ENCODE measurements around the gene TADA3. TPM values are rescaled to one million over a fixed set of nuclear protein-coding genes. Genes with fewer than 3 reads are reported as not detected.

TADA3 gene
- polyA plus RNA-seq, 1 donor = 50.0 TPM

DNA sequence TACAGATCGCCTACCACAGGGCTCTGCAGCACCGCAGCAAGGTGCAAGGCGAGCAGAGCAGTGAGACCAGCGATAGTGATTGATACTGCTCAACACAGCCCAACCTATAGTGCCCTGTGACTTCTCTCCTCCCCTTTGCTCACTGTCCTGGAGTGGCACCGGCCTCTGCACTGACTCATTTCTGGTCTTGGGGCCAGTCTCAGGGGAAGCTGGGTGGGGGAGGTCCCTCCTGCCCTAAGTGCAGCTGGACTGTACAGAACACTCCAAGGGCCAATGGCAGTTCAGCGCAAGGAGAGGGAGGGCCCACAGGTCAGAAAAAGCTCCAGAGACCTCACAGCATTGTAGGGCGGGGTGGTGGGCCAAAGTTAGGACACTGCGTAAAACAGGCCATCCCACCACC is 45.0 kb downstream of the TADA3 start:
- WGBS (ENCODE audit: insufficient coverage, low lambda C conversion rate) = no CpG with 5 or more reads among the region's 8 CpGs
- Histone ChIP-seq H3K36me3 (ENCODE audit: control insufficient read depth, insufficient read depth, low read length) (peaks cover 69% of the 10 kb centered on the region), H3K9me3 (ENCODE audit: control insufficient read depth, low read depth, low read length) (no peaks in the 10 kb centered on the region), H3K4me3 (ENCODE audit: low read length) (no peak overlapping the region), H3K27me3 (ENCODE audit: control insufficient read depth, insufficient read depth, low read length) (no peaks in the 10 kb centered on the region), H3K27ac (ENCODE audit: low read length) (peak overlapping the region; percentile 65), H3K4me1 (ENCODE audit: control insufficient read depth, insufficient read depth, low read length) (peaks cover 6% of the 10 kb centered on the region)
- DNase-seq = peak; percentile 85 to 88

- peaks cover 6% of the 10 kb centered on the region for H3K4me1 ChIP-seq (ENCODE audit: control insufficient read depth, insufficient read depth, low read length)
- no peaks in the 10 kb centered on the region for H3K27me3 ChIP-seq (ENCODE audit: control insufficient read depth, insufficient read depth, low read length)
- H3K9me3 ChIP-seq (ENCODE audit: control insufficient read depth, low read depth, low read length) = no peaks in the 10 kb centered on the region
- H3K36me3 ChIP-seq (ENCODE audit: control insufficient read depth, insufficient read depth, low read length) = peaks cover 68% of the 10 kb centered on the region
- WGBS (ENCODE audit: insufficient coverage, low lambda C conversion rate) = no CpG with 5 or more reads among the region's 5 CpGs
- no peak for DNase-seq
- H3K4me3 ChIP-seq (ENCODE audit: low read length) = no peak overlapping the region
- H3K27ac ChIP-seq (ENCODE audit: low read length) = peak overlapping the region; percentile 61
Observed at GRCh38 chr3:9746330-9746729, 45.9 kb downstream of the TADA3 start.

- no CpG with 5 or more reads among the region's 12 CpGs for WGBS (ENCODE audit: insufficient coverage, low lambda C conversion rate)
- DNase-seq = no peak
- peaks cover 73% of the 10 kb centered on the region for H3K36me3 ChIP-seq (ENCODE audit: control insufficient read depth, insufficient read depth, low read length)
- H3K4me3 ChIP-seq (ENCODE audit: low read length) = no peak overlapping the region
- H3K27me3 ChIP-seq (ENCODE audit: control insufficient read depth, insufficient read depth, low read length) = no peaks in the 10 kb centered on the region
- no peaks in the 10 kb centered on the region for H3K9me3 ChIP-seq (ENCODE audit: control insufficient read depth, low read depth, low read length)
- H3K4me1 ChIP-seq (ENCODE audit: control insufficient read depth, insufficient read depth, low read length) = peaks cover 6% of the 10 kb centered on the region
- H3K27ac ChIP-seq (ENCODE audit: low read length) = no peak overlapping the region
Observed at GRCh38 chr3:9745521-9745920, 46.8 kb downstream of the TADA3 start.

GRCh38 chr3:9744162-9744561 is 48.1 kb downstream of the TADA3 start:
- Histone ChIP-seq H3K4me3 (ENCODE audit: low read length) (no peak overlapping the region), H3K4me1 (ENCODE audit: control insufficient read depth, insufficient read depth, low read length) (peaks cover 6% of the 10 kb centered on the region), H3K27me3 (ENCODE audit: control insufficient read depth, insufficient read depth, low read length) (no peaks in the 10 kb centered on the region), H3K9me3 (ENCODE audit: control insufficient read depth, low read depth, low read length) (no peaks in the 10 kb centered on the region), H3K36me3 (ENCODE audit: control insufficient read depth, insufficient read depth, low read length) (peaks cover 87% of the 10 kb centered on the region), H3K27ac (ENCODE audit: low read length) (no peak overlapping the region)
- no CpG with 5 or more reads among the region's 13 CpGs for WGBS (ENCODE audit: insufficient coverage, low lambda C conversion rate)
- no peak for DNase-seq

- Histone ChIP-seq H3K9me3 (ENCODE audit: control insufficient read depth, low read depth, low read length) (no peaks in the 10 kb centered on the region), H3K4me1 (ENCODE audit: control insufficient read depth, insufficient read depth, low read length) (peaks cover 4% of the 10 kb centered on the region), H3K36me3 (ENCODE audit: control insufficient read depth, insufficient read depth, low read length) (peaks cover 93% of the 10 kb centered on the region), H3K27me3 (ENCODE audit: control insufficient read depth, insufficient read depth, low read length) (no peaks in the 10 kb centered on the region), H3K4me3 (ENCODE audit: low read length) (no peak overlapping the region), H3K27ac (ENCODE audit: low read length) (no peak overlapping the region)
- WGBS (ENCODE audit: insufficient coverage, low lambda C conversion rate) = no CpG with 5 or more reads among the region's 18 CpGs
- DNase-seq = no peak
Observed at GRCh38 chr3:9743548-9743947, 48.7 kb downstream of the TADA3 start.

- Histone ChIP-seq H3K4me3 (ENCODE audit: low read length) (no peak overlapping the region), H3K27ac (ENCODE audit: low read length) (no peak overlapping the region), H3K27me3 (ENCODE audit: control insufficient read depth, insufficient read depth, low read length) (no peaks in the 10 kb centered on the region), H3K9me3 (ENCODE audit: control insufficient read depth, low read depth, low read length) (no peaks in the 10 kb centered on the region), H3K4me1 (ENCODE audit: control insufficient read depth, insufficient read depth, low read length) (no peaks in the 10 kb centered on the region), H3K36me3 (ENCODE audit: control insufficient read depth, insufficient read depth, low read length) (peaks cover 99% of the 10 kb centered on the region)
- no CpG with 5 or more reads among the region's 1 CpG for WGBS (ENCODE audit: insufficient coverage, low lambda C conversion rate)
- no peak for DNase-seq
Observed at GRCh38 chr3:9742560-9742959, 49.7 kb downstream of the TADA3 start.

DNA sequence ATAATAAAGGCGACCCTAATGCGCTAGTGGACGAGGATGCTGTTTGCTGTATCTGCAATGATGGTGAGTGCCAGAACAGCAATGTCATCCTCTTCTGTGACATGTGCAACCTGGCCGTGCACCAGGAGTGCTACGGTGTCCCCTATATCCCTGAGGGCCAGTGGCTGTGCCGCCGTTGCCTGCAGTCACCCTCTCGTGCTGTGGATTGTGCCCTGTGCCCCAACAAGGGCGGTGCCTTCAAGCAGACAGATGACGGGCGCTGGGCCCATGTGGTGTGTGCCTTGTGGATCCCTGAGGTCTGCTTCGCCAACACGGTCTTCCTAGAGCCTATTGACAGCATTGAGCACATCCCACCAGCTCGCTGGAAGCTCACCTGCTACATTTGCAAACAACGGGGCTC is 53.1 kb downstream of the TADA3 start:
- no peak overlapping the region for H3K4me3 ChIP-seq (ENCODE audit: low read length)
- H3K9me3 ChIP-seq (ENCODE audit: control insufficient read depth, low read depth, low read length) = no peaks in the 10 kb centered on the region
- no peak for DNase-seq
- no peaks in the 10 kb centered on the region for H3K27me3 ChIP-seq (ENCODE audit: control insufficient read depth, insufficient read depth, low read length)
- H3K36me3 ChIP-seq (ENCODE audit: control insufficient read depth, insufficient read depth, low read length) = peaks cover 96% of the 10 kb centered on the region
- no peak overlapping the region for H3K27ac ChIP-seq (ENCODE audit: low read length)
- 100% methylated on average over 3 of the region's 15 CpGs for WGBS (ENCODE audit: insufficient coverage, low lambda C conversion rate)
- no peaks in the 10 kb centered on the region for H3K4me1 ChIP-seq (ENCODE audit: control insufficient read depth, insufficient read depth, low read length)

DNA sequence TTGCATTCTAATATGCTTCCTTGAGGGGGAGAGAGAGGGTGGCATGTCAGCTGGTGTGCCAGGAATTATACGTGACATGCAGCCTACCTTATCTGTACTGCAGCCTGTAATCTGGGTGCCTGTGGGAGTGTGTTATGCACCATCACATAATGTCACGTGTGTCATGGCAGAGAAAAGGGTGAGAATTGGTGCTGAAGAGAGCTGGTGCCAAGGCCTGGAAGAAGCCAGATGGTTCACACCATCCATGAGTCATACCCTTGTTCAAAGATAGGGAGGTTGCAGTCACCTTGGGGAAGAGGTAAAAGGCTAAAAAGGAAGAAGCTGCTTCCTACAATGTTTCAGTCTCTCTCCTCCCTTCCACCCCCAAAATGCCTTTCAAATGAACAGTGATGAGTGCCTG is 55.4 kb downstream of the TADA3 start:
- no CpG with 5 or more reads among the region's 2 CpGs for WGBS (ENCODE audit: insufficient coverage, low lambda C conversion rate)
- peaks cover 75% of the 10 kb centered on the region for H3K36me3 ChIP-seq (ENCODE audit: control insufficient read depth, insufficient read depth, low read length)
- peaks cover 10% of the 10 kb centered on the region for H3K4me1 ChIP-seq (ENCODE audit: control insufficient read depth, insufficient read depth, low read length)

GRCh38 chr3:9732740-9733115 is 59.5 kb downstream of the TADA3 start:
- Histone ChIP-seq H3K36me3 (ENCODE audit: control insufficient read depth, insufficient read depth, low read length) (peaks cover 34% of the 10 kb centered on the region), H3K4me3 (ENCODE audit: low read length) (peak overlapping the region; percentile 91), H3K4me1 (ENCODE audit: control insufficient read depth, insufficient read depth, low read length) (peaks cover 13% of the 10 kb centered on the region), H3K27ac (ENCODE audit: low read length) (no peak overlapping the region), H3K9me3 (ENCODE audit: control insufficient read depth, low read depth, low read length) (no peaks in the 10 kb centered on the region), H3K27me3 (ENCODE audit: control insufficient read depth, insufficient read depth, low read length) (no peaks in the 10 kb centered on the region)
- no CpG with 5 or more reads among the region's 7 CpGs for WGBS (ENCODE audit: insufficient coverage, low lambda C conversion rate)
- peak in 1 of 2 donors; percentile 9 for DNase-seq

More for the DNA sequence above, 55.4 kb downstream of the TADA3 start:
- no peaks in the 10 kb centered on the region for H3K27me3 ChIP-seq (ENCODE audit: control insufficient read depth, insufficient read depth, low read length)
- DNase-seq = no peak
- no peaks in the 10 kb centered on the region for H3K9me3 ChIP-seq (ENCODE audit: control insufficient read depth, low read depth, low read length)
- H3K27ac ChIP-seq (ENCODE audit: low read length) = no peak overlapping the region
- H3K4me3 ChIP-seq (ENCODE audit: low read length) = no peak overlapping the region

- Histone ChIP-seq H3K4me3 (ENCODE audit: low read length) (peak overlapping the region; percentile 91), H3K36me3 (ENCODE audit: control insufficient read depth, insufficient read depth, low read length) (peaks cover 29% of the 10 kb centered on the region), H3K27me3 (ENCODE audit: control insufficient read depth, insufficient read depth, low read length) (no peaks in the 10 kb centered on the region), H3K9me3 (ENCODE audit: control insufficient read depth, low read depth, low read length) (no peaks in the 10 kb centered on the region), H3K27ac (ENCODE audit: low read length) (peak overlapping the region; percentile 99), H3K4me1 (ENCODE audit: control insufficient read depth, insufficient read depth, low read length) (peaks cover 13% of the 10 kb centered on the region)
- no CpG with 5 or more reads among the region's 41 CpGs for WGBS (ENCODE audit: insufficient coverage, low lambda C conversion rate)
- peak in 1 of 2 donors; percentile 10 for DNase-seq
Observed at GRCh38 chr3:9732080-9732739, 60.1 kb downstream of the TADA3 start.
